ENCODE results near the gene GPR55. TPM values are rescaled to one million over a fixed set of nuclear protein-coding genes. Genes with fewer than 3 reads are reported as not detected.

GPR55 gene
- total and polyA plus RNA-seq, 2 donors (not counting 1 experiment from before 2014, with no cell fraction given), result 3.0 to 4.1 TPM

DNA sequence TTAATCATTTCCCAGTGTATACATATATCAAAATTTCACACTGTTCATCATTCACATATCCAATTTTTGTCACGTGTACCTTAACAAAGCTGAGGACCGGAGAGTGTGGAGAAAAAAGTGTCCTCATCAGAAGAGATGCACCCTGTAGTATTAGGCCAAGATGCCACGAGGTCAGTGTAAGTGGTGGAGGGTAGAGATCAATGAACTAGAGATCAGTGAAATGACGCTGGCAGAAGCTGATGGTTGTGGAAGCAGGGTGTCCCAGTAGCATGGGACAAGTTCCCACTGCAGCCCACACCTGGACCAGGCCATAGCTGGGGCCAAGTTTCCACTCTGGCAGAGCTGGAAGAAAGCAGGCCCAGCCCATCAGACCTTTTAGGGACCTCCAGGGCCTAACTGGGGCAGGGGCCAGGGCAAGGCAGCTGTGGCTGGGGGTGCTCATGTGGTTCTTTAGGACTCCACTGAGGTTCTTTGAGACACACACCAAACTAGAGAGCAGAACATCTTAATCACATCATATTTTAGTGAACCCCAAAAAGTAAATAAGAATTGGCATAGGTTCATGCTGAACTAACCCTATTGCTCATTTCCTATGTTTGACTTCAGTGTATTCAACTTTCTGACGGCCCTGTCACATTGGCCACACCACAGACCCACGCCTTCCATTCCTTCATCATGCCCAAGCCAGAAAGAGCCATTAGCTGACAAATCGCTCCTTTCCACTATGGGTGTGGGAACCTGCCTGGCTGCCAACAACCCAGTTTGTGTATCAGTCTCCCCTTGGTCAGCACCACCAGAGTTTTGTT lies 21.6 kb upstream of the GPR55 start:
- H3K9ac ChIP-seq (ENCODE audit: low read length), result no peak overlapping the region
- H3K36me3 ChIP-seq (replicated peaks in 1 of 2; ENCODE audit: control extremely low read depth in 1 of 2, control insufficient read depth in 1 of 2, extremely low read depth in 1 of 2, insufficient read depth in 2 of 2, low read length in 1 of 2), result no peaks in the 10 kb centered on the region
- H3K27me3 Mint-ChIP-seq, result peaks cover 14% of the 10 kb centered on the region
- no peaks in the 10 kb centered on the region for H4K20me1 ChIP-seq (ENCODE audit: control insufficient read depth, insufficient read depth, low read length, poor library complexity, severe bottlenecking)
- no peak for DNase-seq
- ChIA-PET CTCF (no interaction called here), POLR2A (no interaction called here)
- TF ChIP-seq, protein P1, sequence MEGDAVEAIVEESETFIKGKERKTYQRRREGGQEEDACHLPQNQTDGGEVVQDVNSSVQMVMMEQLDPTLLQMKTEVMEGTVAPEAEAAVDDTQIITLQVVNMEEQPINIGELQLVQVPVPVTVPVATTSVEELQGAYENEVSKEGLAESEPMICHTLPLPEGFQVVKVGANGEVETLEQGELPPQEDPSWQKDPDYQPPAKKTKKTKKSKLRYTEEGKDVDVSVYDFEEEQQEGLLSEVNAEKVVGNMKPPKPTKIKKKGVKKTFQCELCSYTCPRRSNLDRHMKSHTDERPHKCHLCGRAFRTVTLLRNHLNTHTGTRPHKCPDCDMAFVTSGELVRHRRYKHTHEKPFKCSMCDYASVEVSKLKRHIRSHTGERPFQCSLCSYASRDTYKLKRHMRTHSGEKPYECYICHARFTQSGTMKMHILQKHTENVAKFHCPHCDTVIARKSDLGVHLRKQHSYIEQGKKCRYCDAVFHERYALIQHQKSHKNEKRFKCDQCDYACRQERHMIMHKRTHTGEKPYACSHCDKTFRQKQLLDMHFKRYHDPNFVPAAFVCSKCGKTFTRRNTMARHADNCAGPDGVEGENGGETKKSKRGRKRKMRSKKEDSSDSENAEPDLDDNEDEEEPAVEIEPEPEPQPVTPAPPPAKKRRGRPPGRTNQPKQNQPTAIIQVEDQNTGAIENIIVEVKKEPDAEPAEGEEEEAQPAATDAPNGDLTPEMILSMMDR (IDR thresholded peaks at IDR 0.05), result no peak
- TF ChIP-seq EZH2 (IDR thresholded peaks at IDR 0.05; ENCODE audit: borderline replicate concordance, insufficient read depth, low read depth, low read length, poor library complexity, severe bottlenecking), result no peak
- peaks cover 0 to 19% of the 10 kb centered on the region in 2 donors for H3K4me1 ChIP-seq (ENCODE audit: control insufficient read depth in 2 of 2, insufficient read depth in 2 of 2, low read length in 2 of 2)
- intact Hi-C loops (cut with micrococcal nuclease), result no loop called here
- no peak for ATAC-seq (ENCODE audit: low read depth)
- no peak overlapping the region for H3K4me3 ChIP-seq (ENCODE audit: control extremely low read depth in 1 of 5, extremely low read depth in 1 of 5, insufficient read depth in 1 of 5, low read depth in 2 of 5, low read length in 4 of 5)
- H3K27me3 ChIP-seq (replicated peaks in 1 of 4; ENCODE audit: control extremely low read depth in 1 of 4, control insufficient read depth in 3 of 4, insufficient read depth in 4 of 4, low read length in 3 of 4), result peaks cover 0 to 6% (median 2%) of the 10 kb centered on the region in 4 experiments
- H3K4me1 Mint-ChIP-seq, result peaks cover 18% of the 10 kb centered on the region
- no peak overlapping the region for H3K27ac Mint-ChIP-seq
- no peak overlapping the region for H3K27ac ChIP-seq (ENCODE audit: low read length in 2 of 2)
- no peak overlapping the region for H2AFZ ChIP-seq (ENCODE audit: insufficient read depth, low read depth, low read length, poor library complexity, severe bottlenecking)
- no peaks in the 10 kb centered on the region for H3K9me3 ChIP-seq (ENCODE audit: control extremely low read depth in 1 of 3, control insufficient read depth in 2 of 3, insufficient read depth in 1 of 3, low read length in 2 of 3)
- H3K9me3 Mint-ChIP-seq (ENCODE audit: insufficient read depth), result no peaks in the 10 kb centered on the region
- no peak overlapping the region for H3K4me2 ChIP-seq (replicated peaks; ENCODE audit: low read depth, low read length, poor library complexity, severe bottlenecking)
- H3K4me3 Mint-ChIP-seq, result no peak overlapping the region
- 90% methylated on average over 6 of the region's 7 CpGs for WGBS (ENCODE audit: insufficient coverage)
- no peaks in the 10 kb centered on the region for H3K79me2 ChIP-seq (ENCODE audit: control insufficient read depth, insufficient read depth, low read length)

DNA sequence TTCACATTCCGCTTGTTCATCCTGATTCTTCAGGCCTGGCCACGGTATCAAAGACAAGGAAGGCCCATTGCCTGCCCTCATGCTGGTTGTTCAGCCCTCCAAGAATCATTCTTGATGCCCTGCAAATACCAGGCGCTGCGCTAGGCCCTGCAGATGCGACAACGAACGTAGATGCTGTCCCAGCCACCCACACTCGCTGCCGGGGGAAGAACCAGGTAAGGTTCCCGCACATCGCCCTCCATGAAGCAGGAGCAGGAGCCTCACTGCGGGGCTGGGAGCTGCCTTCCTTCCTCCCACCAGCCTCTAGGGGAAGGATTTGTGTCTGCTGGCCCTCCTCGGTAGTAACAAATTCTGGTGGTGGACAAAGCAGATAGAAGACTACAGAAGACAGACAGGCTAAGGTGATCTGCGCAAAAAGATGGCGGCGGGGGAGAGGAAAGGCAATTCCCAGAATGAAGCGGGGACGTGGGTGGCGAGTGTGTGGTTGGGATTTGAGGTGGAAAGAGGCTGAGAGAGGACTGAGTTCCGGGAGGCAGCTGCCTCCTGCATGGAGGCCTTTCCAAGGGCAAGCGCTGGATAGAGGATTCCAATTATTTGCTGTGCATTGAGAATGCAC lies 19.8 kb upstream of the GPR55 start:
- H3K27ac ChIP-seq (ENCODE audit: low read length in 2 of 2), result no peak overlapping the region
- ChIA-PET POLR2A (no interaction called here), CTCF (interaction anchor here (0.6 kb wide), 1 partner anchor 120 kb away, joined by 3 read pairs; no protein-coding TSS in a partner anchor)
- H3K9ac ChIP-seq (ENCODE audit: low read length), result no peak overlapping the region
- no peaks in the 10 kb centered on the region for H3K36me3 ChIP-seq (replicated peaks in 1 of 2; ENCODE audit: control extremely low read depth in 1 of 2, control insufficient read depth in 1 of 2, extremely low read depth in 1 of 2, insufficient read depth in 2 of 2, low read length in 1 of 2)
- no peaks in the 10 kb centered on the region for H4K20me1 ChIP-seq (ENCODE audit: control insufficient read depth, insufficient read depth, low read length, poor library complexity, severe bottlenecking)
- H3K4me3 Mint-ChIP-seq, result no peak overlapping the region
- TF ChIP-seq, protein P1 (IDR thresholded peaks at IDR 0.05), result no peak
- no peak for TF ChIP-seq EZH2 (IDR thresholded peaks at IDR 0.05; ENCODE audit: borderline replicate concordance, insufficient read depth, low read depth, low read length, poor library complexity, severe bottlenecking)
- no peak overlapping the region for H3K27ac Mint-ChIP-seq
- H3K4me1 Mint-ChIP-seq, result peaks cover 17% of the 10 kb centered on the region
- H3K27me3 Mint-ChIP-seq, result peaks cover 11% of the 10 kb centered on the region
- H2AFZ ChIP-seq (ENCODE audit: insufficient read depth, low read depth, low read length, poor library complexity, severe bottlenecking), result peak overlapping the region; percentile 10
- H3K27me3 ChIP-seq (replicated peaks in 1 of 4; ENCODE audit: control extremely low read depth in 1 of 4, control insufficient read depth in 3 of 4, insufficient read depth in 4 of 4, low read length in 3 of 4), result peaks cover 0 to 3% (median 0%) of the 10 kb centered on the region in 4 experiments
- H3K79me2 ChIP-seq (ENCODE audit: control insufficient read depth, insufficient read depth, low read length), result no peaks in the 10 kb centered on the region
- H3K9me3 ChIP-seq (ENCODE audit: control extremely low read depth in 1 of 3, control insufficient read depth in 2 of 3, insufficient read depth in 1 of 3, low read length in 2 of 3), result no peaks in the 10 kb centered on the region
- H3K9me3 Mint-ChIP-seq (ENCODE audit: insufficient read depth), result no peaks in the 10 kb centered on the region
- H3K4me2 ChIP-seq (replicated peaks; ENCODE audit: low read depth, low read length, poor library complexity, severe bottlenecking), result peak overlapping the region; percentile 12
- H3K4me3 ChIP-seq (ENCODE audit: control extremely low read depth in 1 of 5, extremely low read depth in 1 of 5, insufficient read depth in 1 of 5, low read depth in 2 of 5, low read length in 4 of 5), result no peak overlapping the region
- no peak for DNase-seq
- whole genome bisulfite sequencing (ENCODE audit: insufficient coverage), result 93% methylated on average over 15 of the region's 21 CpGs
- peaks cover 0 to 19% of the 10 kb centered on the region in 2 donors for H3K4me1 ChIP-seq (ENCODE audit: control insufficient read depth in 2 of 2, insufficient read depth in 2 of 2, low read length in 2 of 2)
- no peak for ATAC-seq (ENCODE audit: low read depth)
- intact Hi-C loops (cut with micrococcal nuclease), result no loop called here

Data from B cell (primary cell).